HCT116 (cell line): ENCODE measurements around the gene GOLGA8B.

ENCODE experiments used
- CEBPB ChIP-seq: IDR thresholded peaks from 2 replicates; pipeline ENCODE4 v1.6.1; 2012; ENCODE audit warnings: low read depth
- CTCF ChIP-seq, 3 experiments: fragments of 200-600 bp in 1 of 3; sonication (generic) in 1 of 3; IDR thresholded peaks in 2 of 3; conservative IDR thresholded peaks in 1 of 3; 2 replicates each; pipeline ENCODE4 v1.5.1; 2012 to 2017; ENCODE audit warnings: low read depth in 2 of 3, low read length in 2 of 3, antibody characterized with exemption in 1 of 3, borderline replicate concordance in 1 of 3, control low read depth in 1 of 3, mild to moderate bottlenecking in 1 of 3, mixed read lengths in 1 of 3, mixed run types in 1 of 3, moderate library complexity in 1 of 3; ENCODE audit not compliant: insufficient read depth in 1 of 3
- EZH2 ChIP-seq: fragments of 200-600 bp; sonication (generic); IDR thresholded peaks from 2 replicates; pipeline ENCODE4 v1.6.1; 2017; ENCODE audit warnings: antibody characterized with exemption, mixed run types
- EZH2phosphoT487 ChIP-seq: fragments of 200-600 bp; IDR thresholded peaks from 2 replicates; pipeline ENCODE4 v1.6.1; 2018; ENCODE audit warnings: antibody characterized with exemption, borderline replicate concordance
- FOSL1 ChIP-seq: IDR thresholded peaks from 2 replicates; pipeline ENCODE4 v1.6.1; 2012; ENCODE audit warnings: low read depth
- MAX ChIP-seq: IDR thresholded peaks from 2 replicates; pipeline ENCODE4 v1.6.1; 2012
- POLR2A ChIP-seq: IDR thresholded peaks from 2 replicates; pipeline ENCODE4 v1.7.0; 2011; ENCODE audit warnings: borderline replicate concordance; ENCODE audit not compliant: insufficient read depth, insufficient read length; ENCODE audit errors: extremely low read depth
- POLR2AphosphoS5 ChIP-seq: IDR thresholded peaks from 2 replicates; pipeline ENCODE4 v1.6.1; 2011; ENCODE audit warnings: mild to moderate bottlenecking, low read depth, low read length, moderate library complexity
- RAD21 ChIP-seq: IDR thresholded peaks from 2 replicates; pipeline ENCODE4 v1.6.1; 2012; ENCODE audit warnings: low read depth, mild to moderate bottlenecking
- SP1 ChIP-seq: IDR thresholded peaks from 2 replicates; pipeline ENCODE4 v1.6.1; 2012; ENCODE audit warnings: low read depth
- YY1 ChIP-seq: IDR thresholded peaks from 2 replicates; pipeline ENCODE4 v1.6.1; 2011; ENCODE audit warnings: low read length, low read depth, moderate library complexity, mild to moderate bottlenecking; ENCODE audit not compliant: insufficient replicate concordance; ENCODE audit errors: extremely low read depth
- ZBTB33 ChIP-seq: IDR thresholded peaks from 2 replicates; pipeline ENCODE4 v1.6.1; 2011; ENCODE audit warnings: mild to moderate bottlenecking, low read length, moderate library complexity; ENCODE audit not compliant: insufficient replicate concordance; ENCODE audit errors: extremely low read depth
- ZNF274 ChIP-seq: fragments of 200-500 bp; sonication (Bioruptor generic); IDR thresholded peaks from 2 replicates; pipeline ENCODE4 v1.6.1; 2014; ENCODE audit warnings: mild to moderate bottlenecking, low read depth, low read length, inconsistent platforms

GRCh38 chr15:34620814-34621213 is 37.4 kb upstream of the GOLGA8B start:
- TF ChIP-seq EZH2: no peak
- no peak for TF ChIP-seq POLR2A
- TF ChIP-seq RAD21: no peak
- TF ChIP-seq CTCF (IDR thresholded peaks at IDR 0.05 in 2 of 3, conservative IDR thresholded peaks at IDR 0.05 in 1 of 3; ENCODE audit: borderline replicate concordance in 1 of 3, insufficient read depth in 1 of 3, low read depth in 2 of 3, low read length in 2 of 3): no peak
- TF ChIP-seq ZBTB33: no peak
- no peak for TF ChIP-seq ZNF274
- TF ChIP-seq POLR2AphosphoS5: no peak
- TF ChIP-seq FOSL1: no peak
- TF ChIP-seq CEBPB: no peak
- no peak for TF ChIP-seq EZH2phosphoT487
- TF ChIP-seq YY1: no peak
- TF ChIP-seq MAX: no peak
- no peak for TF ChIP-seq SP1
